ENCODE data around the gene BAMBI.

GRCh38 chr10:28679581-28680357 lies 2.4 kb downstream of the BAMBI start:
- TF ChIP-seq MAX (IDR thresholded peaks at IDR 0.05; ENCODE audit: low read depth) (no peak), JUND (IDR thresholded peaks at IDR 0.05) (no peak), CTCF (IDR thresholded peaks at IDR 0.05) (peak; percentile 60)

Data from SK-N-SH (cell line).